Measurements from ENCODE around the gene KRT71.
"Not testable (repeated sequence)": the region's sequence is repeated elsewhere in the genome, so short reads cannot be mapped to it uniquely, and the experiment has no call there.

The KRT71 gene

DNA sequence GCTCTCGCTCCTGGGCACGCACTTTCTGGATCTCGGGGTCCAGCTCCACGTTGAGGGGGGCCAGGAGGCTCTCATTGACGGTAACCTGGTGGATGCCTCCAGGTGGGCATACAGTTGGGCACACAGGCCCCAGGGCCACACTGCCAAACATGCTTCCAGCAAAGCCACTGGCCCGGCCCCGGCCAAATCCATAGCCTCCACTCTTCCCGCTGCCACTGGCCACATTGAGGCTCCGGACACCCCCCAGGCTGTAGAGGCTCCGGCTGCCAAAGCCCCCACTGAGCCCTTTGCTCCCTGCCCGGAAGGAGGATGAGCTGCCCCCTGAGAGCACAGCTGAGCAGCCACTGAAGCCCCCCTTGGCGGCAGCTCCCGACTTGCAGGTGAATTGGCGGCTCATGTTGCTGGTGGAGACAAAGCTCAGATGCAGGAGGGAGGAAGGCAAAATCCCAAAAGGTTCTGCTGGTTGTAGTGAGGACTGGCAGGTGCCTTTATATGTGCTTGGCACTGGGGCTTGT, at the start of gene KRT71:
Gene KRT71, minus strand, starts transcription at position 465 of the 515 bp plus-strand sequence. Its CDS starts 68 bp downstream, at position 397.
- no peak for DNase-seq

DNA sequence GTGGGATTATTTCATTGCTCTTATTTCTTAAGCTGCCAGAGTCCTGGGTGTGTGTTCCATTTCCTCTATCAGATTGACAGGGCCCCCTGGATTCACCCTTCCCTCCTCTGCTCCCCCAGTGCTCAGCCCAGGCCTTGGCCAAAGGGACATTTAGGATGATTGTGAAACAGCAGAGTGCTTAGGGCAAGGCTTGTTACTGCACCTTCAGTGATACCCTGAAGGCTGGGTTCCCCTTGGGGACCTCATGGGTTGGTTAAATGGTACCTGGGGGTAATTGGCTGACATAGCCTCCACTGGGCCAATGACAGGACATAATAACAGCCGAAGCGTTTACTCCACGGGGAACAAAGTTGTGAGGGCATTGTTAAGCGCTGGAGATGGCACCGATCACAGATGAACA, 49.6 kb upstream of the KRT71 start:
- no peak for DNase-seq

DNA sequence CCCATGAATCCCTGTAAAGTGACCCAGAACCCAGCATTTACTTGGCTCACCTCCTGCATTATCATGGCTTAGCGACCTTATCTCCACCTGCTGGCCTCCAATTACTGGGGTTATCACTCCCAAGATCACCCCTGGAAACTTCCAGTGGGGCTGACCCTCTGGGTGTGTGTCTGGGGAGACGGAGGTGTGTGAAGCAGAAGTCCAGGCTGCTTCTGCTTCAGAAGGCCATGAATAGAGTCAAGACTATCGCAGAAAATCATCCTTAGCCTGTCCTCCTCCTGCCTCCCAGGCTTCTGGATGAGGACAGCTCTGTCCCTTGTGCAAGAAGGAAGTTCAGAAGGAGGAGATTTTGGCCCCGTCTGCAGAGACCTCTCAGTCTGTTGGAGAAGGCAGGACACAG, 48.7 kb upstream of the KRT71 start:
- DNase-seq = no peak

DNA sequence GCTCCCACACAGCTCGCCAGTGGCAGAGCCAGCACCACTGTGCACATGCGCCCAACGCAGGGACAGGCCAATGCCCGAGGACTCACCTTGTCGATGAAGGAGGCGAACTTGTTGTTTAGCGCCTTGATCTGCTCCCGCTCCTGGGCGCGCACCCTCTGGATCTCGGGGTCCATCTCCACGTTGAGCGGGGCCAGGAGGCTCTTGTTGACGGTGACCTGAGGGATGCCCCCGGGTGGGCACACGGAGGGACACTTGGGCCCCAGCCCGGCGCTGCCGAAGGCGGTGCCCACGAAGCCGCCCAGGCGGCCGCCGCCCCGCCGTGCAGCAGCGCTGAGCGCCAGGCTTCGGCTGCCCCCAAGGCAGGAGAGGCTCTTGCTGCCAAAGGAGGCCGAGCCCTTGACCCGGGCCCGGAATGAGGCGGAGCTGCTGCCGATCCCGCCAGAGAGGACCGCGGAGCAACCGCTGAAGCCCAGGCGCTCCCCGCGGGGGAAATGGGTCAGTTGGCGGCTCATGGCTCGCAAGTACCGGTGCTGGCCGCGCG, 48.1 kb upstream of the KRT71 start, which contains the start of gene KRT72:
Gene KRT72, minus strand, starts transcription at position 523 of the 541 bp plus-strand sequence. Its CDS starts 11 bp downstream, at position 512.
- no peak for DNase-seq

DNA sequence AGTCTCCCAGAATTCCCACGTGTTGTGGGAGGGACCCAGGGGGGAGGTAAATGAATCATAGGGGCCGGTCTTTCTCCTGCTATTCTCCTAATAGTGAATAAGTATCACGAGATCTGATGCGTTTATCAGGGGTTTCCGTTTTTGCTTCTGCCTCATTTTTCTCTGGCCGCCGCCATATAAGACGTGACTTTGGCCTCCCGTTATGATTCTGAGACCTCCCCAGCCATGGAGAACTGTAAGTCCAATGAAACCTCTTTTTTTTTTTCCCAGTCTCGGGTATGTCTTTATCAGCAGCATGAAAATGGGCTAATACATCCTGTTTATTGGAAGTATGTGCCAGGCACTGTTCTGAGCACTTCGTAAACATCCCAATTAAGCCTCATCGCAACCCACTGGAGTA, 47.5 kb upstream of the KRT71 start:
- no peak for DNase-seq

DNA sequence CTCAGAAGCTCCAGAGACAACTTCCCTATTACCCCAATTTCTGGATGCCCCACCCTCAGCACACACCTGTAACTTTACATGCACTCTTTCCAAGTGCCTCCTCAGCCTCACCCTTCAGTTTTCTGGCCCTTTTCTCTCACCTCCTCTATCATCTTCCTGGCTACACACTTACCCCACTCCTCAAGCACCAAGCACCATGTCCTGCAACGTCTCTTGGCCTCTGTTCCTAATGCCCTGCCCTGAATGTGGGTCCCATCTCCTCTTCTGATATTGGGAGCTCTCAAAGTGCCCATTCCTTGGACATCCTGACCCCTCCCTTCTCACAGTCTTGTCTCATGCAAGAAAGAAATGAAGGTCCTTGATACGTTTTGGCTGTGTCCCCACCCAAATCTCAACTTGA, 47.1 kb upstream of the KRT71 start:
- DNase-seq = no peak

DNA sequence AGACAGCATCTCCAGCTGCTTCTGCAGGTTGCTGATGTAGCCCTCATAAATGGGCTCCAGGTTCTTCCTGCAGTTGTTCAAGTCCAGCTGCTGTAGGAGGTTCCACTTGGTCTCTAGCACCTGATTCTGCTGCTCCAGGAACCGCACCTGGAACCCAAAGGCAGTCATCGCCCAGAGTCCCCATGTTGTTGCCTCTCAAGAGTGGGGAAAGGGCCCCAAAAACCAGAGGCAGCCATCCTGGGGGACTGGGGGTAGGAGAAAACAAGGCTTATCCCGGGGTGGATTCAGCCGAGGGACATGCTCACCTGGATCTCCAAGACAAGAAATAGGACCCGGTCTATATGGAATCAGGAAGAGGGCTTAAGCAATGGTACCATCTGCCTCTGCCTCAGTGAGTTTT, 46.0 kb upstream of the KRT71 start:
- DNase-seq = no peak

DNA sequence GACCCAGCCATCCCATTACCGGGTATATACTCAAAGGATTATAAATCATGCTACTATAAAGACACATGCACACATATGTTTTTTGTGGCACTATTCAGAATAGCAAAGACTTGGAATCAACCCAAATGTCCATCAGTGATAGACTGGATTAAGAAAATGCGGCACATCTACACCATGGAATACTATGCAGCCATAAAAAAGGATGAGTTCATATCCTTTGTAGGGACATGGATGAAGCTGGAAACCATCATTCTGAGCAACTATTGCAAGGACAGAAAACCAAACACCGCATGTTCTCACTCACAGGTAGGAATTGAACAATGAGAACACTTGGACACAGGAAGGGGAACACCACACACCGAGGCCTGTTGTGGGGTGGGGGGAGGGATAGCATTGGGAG, 41.3 kb upstream of the KRT71 start:
- not testable (repeated sequence) for DNase-seq

DNA sequence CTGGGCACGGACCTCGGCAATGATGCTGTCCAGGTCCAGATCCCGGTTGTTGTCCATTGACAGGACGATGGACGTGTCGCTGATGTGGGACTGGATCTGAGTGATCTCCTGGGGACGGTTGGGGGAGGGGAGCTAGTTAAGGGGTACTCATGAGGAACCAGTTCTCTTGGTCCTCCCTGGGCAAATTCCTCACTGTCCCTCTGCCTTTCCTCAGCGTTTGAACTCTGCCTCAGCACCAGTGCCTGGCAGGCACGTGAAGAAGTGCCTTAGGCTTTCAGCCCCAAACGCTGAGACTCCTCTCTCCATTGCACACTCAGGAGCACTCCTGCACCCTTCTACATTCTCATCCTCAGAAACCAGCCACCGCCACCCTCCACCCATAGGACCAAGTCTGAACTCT, 38.6 kb upstream of the KRT71 start:
- no peak for DNase-seq

DNA sequence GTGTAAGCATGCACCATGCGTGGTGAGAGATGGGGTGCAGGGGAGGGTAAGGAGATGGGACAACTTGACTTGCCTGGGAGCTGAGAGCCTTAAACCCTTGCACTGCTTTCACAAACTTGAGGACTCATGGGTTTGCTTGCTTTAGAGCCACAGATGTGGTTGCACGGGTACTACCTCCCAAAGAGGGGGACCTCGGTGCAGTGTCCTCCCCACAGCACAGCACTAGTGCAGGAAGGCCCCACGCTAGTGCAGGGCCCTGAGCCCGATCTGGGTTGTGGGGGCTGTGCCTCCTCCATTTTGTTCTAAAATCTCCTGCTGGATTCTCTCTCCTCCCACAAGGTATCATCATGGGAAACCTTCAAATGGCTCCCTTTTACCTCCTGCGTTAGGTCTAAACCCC, 37.1 kb upstream of the KRT71 start:
- no peak for DNase-seq

DNA sequence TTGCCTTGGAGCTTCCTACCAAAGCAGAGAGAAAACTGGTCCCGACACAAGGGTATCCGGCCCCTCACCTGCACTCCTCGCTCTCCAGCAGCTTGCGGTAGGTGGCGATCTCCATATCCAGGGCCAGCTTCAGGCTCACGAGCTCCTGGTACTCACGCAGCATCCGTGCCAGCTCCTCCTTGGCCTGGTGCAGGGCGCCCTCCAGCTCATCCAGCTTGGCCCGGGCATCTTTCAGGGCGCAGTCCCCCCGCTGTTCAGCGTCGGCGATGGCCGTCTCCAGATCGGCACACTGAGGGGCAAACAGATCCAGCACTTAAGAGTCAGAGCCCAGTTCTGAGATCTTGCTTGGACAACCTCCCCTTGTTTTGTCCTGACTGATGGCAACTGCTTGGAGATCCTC, 34.6 kb upstream of the KRT71 start:
- no peak for DNase-seq

DNA sequence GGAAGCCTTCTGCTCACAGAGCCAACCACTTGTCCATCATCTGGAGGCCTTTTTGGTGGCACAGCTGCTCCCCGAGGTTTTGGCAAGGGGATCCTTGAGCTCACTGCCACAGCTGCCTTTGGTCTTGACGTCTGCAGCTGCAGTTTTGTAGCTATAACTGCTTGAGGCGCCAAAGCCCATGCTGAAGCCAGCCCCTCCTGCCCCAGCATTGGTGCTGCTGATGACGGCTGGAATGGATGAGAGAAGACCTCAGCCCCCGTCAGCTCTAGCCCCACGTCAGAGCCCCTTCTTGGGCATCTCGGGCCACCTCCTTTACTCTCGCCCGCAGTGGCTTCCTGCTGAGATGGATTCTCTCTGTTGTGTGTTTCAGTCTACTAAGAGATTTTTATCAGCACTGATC, 33.0 kb upstream of the KRT71 start:
- no peak for DNase-seq

DNA sequence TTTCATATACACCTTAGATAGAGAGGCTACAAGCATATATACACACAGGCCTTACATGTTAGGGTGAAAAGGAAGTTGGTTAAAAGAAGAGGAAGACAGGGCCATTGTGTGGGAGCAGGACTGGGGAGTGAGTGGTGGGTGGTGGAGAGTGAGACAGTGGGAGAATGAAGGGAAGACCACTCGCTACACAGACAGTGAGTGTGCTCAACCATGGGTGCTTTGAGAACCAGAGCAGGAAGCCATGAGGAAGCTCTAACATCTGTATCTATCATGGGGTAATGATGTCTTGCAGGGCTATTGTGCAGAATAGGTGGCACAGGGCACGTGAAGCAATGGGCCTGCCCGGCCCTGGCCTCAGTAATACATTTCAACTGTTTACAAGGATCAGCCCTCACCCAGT, 32.1 kb upstream of the KRT71 start:
- no peak for DNase-seq

DNA sequence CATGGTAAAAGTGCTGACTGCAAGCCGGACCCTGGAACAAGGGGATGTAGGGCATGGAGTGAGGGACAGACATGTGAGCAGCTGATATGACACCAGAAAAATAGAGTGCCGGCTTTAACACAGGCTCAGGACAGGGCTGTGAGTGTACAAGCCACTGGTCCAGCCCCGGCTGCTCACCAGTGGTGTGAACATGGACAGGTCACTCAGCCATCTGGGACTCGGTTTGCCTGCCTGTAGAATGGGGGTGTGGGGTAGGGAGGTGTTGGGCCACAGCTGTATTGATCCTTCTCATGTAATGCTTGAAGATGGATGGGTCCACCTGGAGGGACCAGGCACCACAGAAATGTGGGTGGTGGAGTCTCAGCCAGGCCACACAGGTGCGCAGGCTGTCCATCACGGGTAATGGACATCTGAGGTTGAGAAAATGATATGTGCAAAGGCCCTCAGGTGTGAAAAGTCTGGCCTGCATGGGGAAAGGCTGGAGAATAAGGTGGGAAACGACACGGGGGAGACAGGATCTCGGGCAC, 31.3 kb upstream of the KRT71 start:
- no peak for DNase-seq

DNA sequence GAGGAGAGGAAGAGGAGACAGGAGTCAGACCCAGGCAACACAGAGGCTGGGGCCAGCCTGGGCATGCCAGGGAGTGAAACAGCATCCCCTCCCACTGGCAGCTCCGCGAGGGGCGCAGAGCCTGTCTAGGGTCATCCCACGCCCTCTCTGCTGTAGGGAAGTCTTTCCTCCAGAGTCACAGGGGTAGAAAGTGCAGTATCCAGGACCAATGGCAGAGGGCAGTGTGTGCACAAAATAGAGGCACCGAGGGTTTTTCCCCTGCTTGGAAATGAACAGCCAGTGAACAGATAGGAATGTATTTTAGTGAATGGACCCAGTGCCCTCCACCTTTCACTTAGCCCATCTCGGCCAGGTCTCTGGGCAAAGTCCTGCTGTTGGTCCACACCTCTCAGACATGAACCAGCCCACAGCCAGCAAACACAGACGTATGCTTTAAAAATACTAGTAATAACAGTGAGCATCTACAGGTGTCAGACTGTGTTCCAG, 30.1 kb upstream of the KRT71 start:
- DNase-seq = peak; percentile 46 to 63

DNA sequence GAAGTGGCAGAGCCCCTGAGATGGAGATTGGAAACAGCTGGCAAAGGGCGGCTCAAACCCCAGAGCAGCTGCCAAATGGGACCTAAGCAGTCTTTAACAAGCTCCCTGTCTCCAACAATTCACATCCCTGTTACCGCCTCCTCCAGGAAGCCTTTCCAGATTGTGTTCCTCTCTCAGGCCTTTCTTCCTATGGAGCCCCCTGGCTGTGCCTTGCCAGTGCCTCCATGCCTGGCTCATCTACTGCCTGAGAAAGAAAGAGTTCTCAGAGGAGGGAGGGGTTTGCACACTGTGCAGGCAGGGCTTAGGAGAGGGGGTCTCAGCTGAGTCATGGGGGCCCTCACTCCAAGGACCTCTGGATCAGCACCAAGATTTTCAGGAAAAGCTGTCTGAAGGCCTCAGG, 29.5 kb upstream of the KRT71 start:
- no peak for DNase-seq

DNA sequence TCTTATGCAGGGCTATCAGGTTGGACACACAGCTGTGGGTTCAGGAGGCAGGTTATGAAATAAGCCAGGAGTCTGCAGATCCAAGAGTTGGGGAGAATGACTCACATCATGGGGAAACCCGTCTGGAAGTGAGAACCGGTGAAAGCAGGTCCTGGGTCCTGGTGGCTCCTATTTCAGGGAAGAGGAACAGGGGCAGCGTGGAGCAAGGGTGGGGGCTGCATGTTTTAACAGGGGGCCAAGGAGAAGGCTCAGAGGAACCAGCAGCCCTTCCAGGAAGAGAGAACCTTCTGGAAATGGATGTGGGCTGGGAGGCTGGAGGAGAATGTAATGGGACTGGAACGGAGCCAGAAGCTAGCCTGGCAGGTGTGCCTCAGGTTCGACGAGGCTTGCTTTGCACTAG, 28.5 kb upstream of the KRT71 start:
- no peak for DNase-seq

DNA sequence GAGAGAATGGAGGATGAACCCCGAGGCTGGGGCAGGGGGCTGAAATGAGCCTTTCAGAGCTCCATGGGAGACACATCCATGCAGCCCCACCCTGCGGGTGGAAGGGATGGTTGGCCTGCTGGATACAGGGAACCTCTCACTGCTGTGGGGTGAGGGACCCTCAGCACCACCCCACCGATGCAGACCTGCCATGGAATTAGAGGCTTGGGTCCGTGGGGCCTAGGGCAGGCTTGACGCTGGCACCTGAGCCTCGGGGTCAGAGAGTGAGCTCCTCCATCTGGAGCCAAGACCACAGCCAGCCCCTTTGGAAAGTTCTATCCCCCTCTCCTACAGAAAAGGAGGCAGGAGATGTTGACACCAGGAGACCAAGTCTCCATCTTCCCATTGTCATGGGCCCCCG, 28.1 kb upstream of the KRT71 start:
- DNase-seq = no peak

DNA sequence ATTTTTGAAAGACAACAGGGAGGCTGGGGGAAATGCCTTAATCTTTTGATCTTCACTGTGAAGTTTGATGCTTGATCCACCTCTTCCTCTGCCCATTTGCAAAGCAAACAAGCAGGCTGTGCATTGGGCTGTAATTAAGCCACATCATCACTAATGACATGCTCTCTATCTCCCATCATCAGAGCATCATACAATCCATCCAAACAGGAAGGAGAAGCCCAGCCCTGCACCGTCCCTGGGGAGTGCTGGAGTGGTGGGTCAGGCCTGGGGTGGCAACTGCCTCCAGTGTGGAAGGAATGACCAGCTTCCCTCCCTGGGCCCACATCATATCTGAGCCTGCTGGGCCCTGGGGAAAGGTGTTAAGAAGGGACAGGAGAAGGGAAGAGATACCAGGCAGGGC, 27.6 kb upstream of the KRT71 start:
- DNase-seq = no peak

DNA sequence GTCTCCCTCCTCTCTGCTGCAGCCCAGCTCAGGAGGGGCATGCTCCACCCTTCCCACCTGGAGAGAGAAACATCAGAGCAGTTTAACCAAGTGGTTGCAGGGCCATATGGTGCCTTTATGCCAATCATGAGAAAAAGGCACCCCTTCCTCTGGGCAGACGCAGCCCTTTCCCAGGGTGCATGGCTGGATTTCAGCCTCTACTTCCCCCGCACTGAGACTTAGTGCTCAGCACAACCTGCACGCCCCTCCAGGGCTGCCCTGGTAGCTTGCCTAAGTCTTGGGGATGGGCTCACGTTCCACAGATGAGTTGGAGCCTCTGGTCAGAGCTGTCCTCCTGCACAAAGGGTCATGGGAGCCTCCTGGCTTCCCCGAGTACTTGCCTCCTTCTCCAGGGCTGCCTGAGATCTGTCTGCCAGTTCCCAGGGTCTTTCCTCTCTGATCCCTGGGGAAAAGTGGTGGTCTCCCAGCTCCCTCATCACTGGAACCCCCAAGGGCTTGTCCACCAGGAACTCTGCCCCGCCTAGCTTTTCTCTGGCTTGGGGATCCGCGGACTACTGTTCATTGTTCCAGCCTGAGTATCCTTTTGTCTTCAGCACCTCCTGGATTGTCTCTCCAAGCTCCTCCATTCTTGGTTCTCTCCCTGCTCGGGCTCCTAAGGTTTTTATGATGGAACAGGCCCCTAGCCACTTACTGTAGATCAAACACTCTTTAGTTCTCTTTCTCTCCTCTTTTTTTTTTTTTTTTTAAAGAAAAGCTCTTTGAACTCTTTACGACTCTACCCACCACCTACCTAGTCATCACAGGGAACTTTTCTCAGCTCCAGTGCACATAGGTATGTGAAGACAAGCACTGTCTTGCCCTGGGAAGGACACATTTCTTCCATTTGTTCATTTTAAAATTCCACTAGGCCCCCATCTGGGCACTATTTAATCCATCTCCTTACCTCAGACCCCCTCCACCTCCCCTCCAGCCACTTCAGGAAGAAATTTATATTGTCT, 26.8 kb upstream of the KRT71 start:
- DNase-seq = no peak

DNA sequence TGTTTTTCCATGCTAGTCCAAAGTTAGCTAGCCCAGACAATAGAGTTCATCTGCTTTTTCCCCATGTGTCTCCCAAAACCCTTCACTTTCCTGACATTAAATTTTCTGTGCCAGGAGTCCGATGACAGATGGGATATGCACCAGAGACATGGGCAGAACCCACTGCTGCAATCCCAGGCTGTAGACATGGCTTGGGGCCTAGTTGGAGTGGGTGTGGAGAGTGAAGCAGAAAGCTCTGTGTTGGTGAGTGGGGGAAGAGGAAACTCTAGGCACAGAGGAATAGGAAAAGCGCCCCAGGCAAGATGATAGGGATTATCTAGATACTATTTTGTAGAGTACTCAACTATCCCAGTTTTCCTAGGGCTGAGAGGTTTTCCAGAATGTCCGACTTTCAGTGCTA, 25.5 kb upstream of the KRT71 start:
- no peak for DNase-seq

DNA sequence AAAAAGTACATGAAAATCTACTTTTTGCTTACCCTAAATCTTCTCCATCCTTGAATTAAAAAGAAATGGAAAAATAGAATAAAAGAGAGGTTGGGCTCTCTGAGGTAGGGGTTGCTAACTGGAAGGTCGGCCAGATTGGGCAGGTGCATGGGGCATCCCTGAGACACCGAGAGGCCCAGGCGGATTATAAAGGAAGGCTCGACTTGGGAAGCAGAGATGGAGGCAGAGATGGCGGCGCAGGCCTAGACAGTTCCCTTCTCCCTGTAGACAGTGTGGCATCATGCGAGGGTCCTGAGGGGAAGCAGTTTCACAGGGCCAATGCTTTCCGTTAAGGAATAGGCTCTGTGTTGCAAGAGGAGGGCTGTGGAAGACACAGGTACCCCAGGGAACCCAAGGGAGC, 24.4 kb upstream of the KRT71 start:
- DNase-seq = no peak

DNA sequence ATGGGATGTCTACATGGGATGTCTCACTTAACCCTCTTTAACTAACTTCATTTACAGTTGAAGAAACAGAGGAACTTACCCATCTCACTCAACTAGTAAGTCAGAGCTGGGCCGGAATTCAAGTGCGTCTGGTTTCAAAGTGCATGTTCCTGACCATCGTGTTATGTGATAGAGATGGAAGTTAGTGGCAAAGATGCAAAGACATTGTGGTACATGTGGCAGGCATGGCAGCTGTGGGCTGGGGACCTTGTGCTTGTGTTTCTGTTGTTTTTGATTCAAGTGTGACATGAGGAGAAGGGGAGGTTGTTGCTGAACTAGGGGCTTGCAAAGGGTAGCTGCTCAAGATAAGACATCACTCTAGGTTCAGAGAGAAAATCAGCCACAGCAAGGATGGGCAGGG, 23.0 kb upstream of the KRT71 start:
- no peak for DNase-seq

DNA sequence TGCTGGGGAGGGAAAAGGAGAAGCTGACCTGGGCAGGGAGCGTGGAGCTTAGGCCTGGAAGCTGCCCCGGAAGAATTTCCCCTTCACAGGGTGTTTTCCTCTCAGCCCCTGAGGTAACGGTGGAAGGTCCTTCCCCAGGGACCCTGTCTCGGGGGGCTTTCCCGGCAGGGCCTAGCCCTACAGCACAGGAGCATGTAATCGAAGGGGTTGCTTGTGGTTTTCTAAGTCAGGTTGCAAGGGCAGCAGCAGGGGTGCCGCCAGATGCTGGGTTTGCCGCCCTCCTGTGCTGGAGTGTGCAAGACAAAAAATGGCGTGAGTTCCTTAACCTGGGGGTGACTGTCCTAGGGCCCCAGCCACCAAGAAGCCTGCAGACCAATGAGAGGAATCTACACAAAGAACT, 22.3 kb upstream of the KRT71 start:
- no peak for DNase-seq
